IMR-90 (cell line): ENCODE measurements around the gene PPP2R2D. TPM values are rescaled to one million over a fixed set of nuclear protein-coding genes. Genes with fewer than 3 reads are reported as not detected.

ENCODE experiments used
- ATAC-seq: fragments of 200-7000 bp; cut with Tn5 transposase; 2 replicates; pipeline ENCODE4 v1.9.1; 2020; ENCODE audit warnings: low read depth, mild to moderate bottlenecking, moderate library complexity
- BruUV-seq: library from RNA; stranded (reverse); fragments of 400-500 nt; replicated peaks from 2 replicates; lab custom pipeline; 2021; lab: Mats Ljungman, UMichigan
- CTCF ChIA-PET: fragments of 300-600 bp; formaldehyde crosslinking; extraction: SDS; loops from one replicate; lab custom pipeline; 2021; ENCODE audit warnings: antibody characterized with exemption; lab: Yijun Ruan, JAX
- POLR2A ChIA-PET: fragments of 300-600 bp; sonication (Branson Sonifier 250); formaldehyde crosslinking; loops from one replicate; lab custom pipeline; 2022; ENCODE audit warnings: antibody characterized with exemption; ENCODE audit not compliant: unreplicated experiment; lab: Charles Lee
- DNase-seq: peaks from one replicate; pipeline ENCODE4 v3.0.0; 2013
- H2AFZ ChIP-seq: replicated peaks from 2 replicates; pipeline ENCODE3; 2013; ENCODE audit warnings: low read length, mild to moderate bottlenecking; ENCODE audit not compliant: poor library complexity
- H2AK5ac ChIP-seq: 2 replicates; pipeline ENCODE4 v1.6.1; 2013; ENCODE audit warnings: low read depth, low read length, inconsistent platforms
- H2AK9ac ChIP-seq: replicated peaks from 2 replicates; pipeline ENCODE3; 2013; ENCODE audit warnings: mild to moderate bottlenecking, low read depth, low read length, moderate library complexity; ENCODE audit not compliant: poor library complexity
- H2BK120ac ChIP-seq: 2 replicates; pipeline ENCODE4 v1.6.1; 2013; ENCODE audit warnings: low read depth, low read length, inconsistent platforms
- H2BK15ac ChIP-seq: 3 replicates; pipeline ENCODE4 v1.6.1; 2013; ENCODE audit warnings: low read depth, low read length, inconsistent platforms
- H2BK20ac ChIP-seq: 2 replicates; pipeline ENCODE4 v1.6.1; 2013; ENCODE audit warnings: low read depth, mild to moderate bottlenecking, inconsistent platforms, low read length, moderate library complexity
- H2BK5ac ChIP-seq: 2 replicates; pipeline ENCODE4 v1.6.1; 2013; ENCODE audit warnings: mild to moderate bottlenecking, low read depth, low read length, inconsistent platforms; ENCODE audit not compliant: poor library complexity, severe bottlenecking
- H3K14ac ChIP-seq: replicated peaks from 2 replicates; pipeline ENCODE4 v1.6.1; 2013; ENCODE audit warnings: low read depth, low read length, inconsistent platforms
- H3K18ac ChIP-seq: 2 replicates; pipeline ENCODE4 v1.6.1; 2013; ENCODE audit warnings: low read depth, low read length, control low read depth
- H3K23ac ChIP-seq: 2 replicates; pipeline ENCODE4 v1.6.1; 2013; ENCODE audit warnings: low read depth, low read length, inconsistent platforms
- H3K27ac ChIP-seq: 2 replicates; pipeline ENCODE4 v1.5.1; 2013; ENCODE audit warnings: mild to moderate bottlenecking, control low read depth, low read length; ENCODE audit not compliant: insufficient read depth
- H3K27me3 ChIP-seq: 2 replicates; pipeline ENCODE4 v1.6.1; 2013; ENCODE audit warnings: low read length; ENCODE audit not compliant: control insufficient read depth, insufficient read depth
- H3K36me3 ChIP-seq: 2 replicates; pipeline ENCODE4 v1.6.1; 2013; ENCODE audit warnings: low read length, mixed read lengths; ENCODE audit not compliant: control insufficient read depth, insufficient read depth
- H3K4ac ChIP-seq: 2 replicates; pipeline ENCODE4 v1.6.1; 2013; ENCODE audit warnings: low read depth, low read length, inconsistent platforms
- H3K4me1 ChIP-seq: 2 replicates; pipeline ENCODE4 v1.6.1; 2013; ENCODE audit warnings: low read length, mixed read lengths; ENCODE audit not compliant: control insufficient read depth, insufficient read depth
- H3K4me2 ChIP-seq: 2 replicates; pipeline ENCODE4 v1.6.1; 2013; ENCODE audit warnings: low read depth, mild to moderate bottlenecking, control low read depth, low read length, moderate library complexity
- H3K4me3 ChIP-seq: 2 replicates; pipeline ENCODE4 v1.5.1; 2013; ENCODE audit warnings: low read depth, mild to moderate bottlenecking, control low read depth, low read length, moderate library complexity; ENCODE audit not compliant: insufficient read depth
- H3K56ac ChIP-seq: 2 replicates; pipeline ENCODE4 v1.6.1; 2013; ENCODE audit warnings: low read length, inconsistent platforms; ENCODE audit not compliant: insufficient read depth; ENCODE audit errors: extremely low read depth
- H3K79me1 ChIP-seq, 2 experiments: 2 replicates each; pipeline ENCODE4 v1.6.1; 2013; ENCODE audit warnings: low read length in 2 of 2, inconsistent platforms in 1 of 2, low read depth in 1 of 2
- H3K9ac ChIP-seq: 2 replicates; pipeline ENCODE4 v1.6.1; 2013; ENCODE audit warnings: low read depth, low read length, control low read depth
- H3K9me1 ChIP-seq: 2 replicates; pipeline ENCODE4 v1.6.1; 2013; ENCODE audit warnings: low read length, inconsistent platforms; ENCODE audit not compliant: insufficient read depth
- H3K9me3 ChIP-seq: 2 replicates; pipeline ENCODE4 v1.6.1; 2013; ENCODE audit warnings: low read length; ENCODE audit not compliant: control insufficient read depth, insufficient read depth
- H4K20me1 ChIP-seq: 2 replicates; pipeline ENCODE4 v1.6.1; 2013; ENCODE audit warnings: low read length, inconsistent platforms; ENCODE audit not compliant: insufficient read depth
- H4K5ac ChIP-seq: 2 replicates; pipeline ENCODE4 v1.6.1; 2013; ENCODE audit warnings: mild to moderate bottlenecking, low read depth, low read length, control low read depth
- H4K8ac ChIP-seq, 2 experiments: 2 replicates each; pipeline ENCODE4 v1.6.1; 2013; ENCODE audit warnings: low read depth in 2 of 2, low read length in 2 of 2, control low read depth in 1 of 2, inconsistent platforms in 1 of 2
- H4K91ac ChIP-seq: 2 replicates; pipeline ENCODE4 v1.6.1; 2013; ENCODE audit warnings: low read depth, low read length, inconsistent platforms; ENCODE audit not compliant: insufficient read depth
- BHLHE40 ChIP-seq: fragments of 150-350 bp; IDR thresholded peaks from 2 replicates; pipeline ENCODE4 v1.6.1; 2016; ENCODE audit warnings: mild to moderate bottlenecking, low read depth, low read length
- CTCF ChIP-seq: conservative IDR thresholded peaks from 2 replicates; pipeline ENCODE4 v1.5.1; 2012; ENCODE audit warnings: mild to moderate bottlenecking, low read depth, low read length, improper control_type of control experiment
- ELK1 ChIP-seq: fragments of 150-350 bp; IDR thresholded peaks from 2 replicates; pipeline ENCODE4 v1.6.1; 2016; ENCODE audit warnings: low read depth, mild to moderate bottlenecking, low read length, moderate library complexity, borderline replicate concordance
- FOS ChIP-seq: fragments of 150-350 bp; IDR thresholded peaks from 2 replicates; pipeline ENCODE4 v1.6.1; 2016; ENCODE audit warnings: low read depth, low read length
- MAFK ChIP-seq: IDR thresholded peaks from 2 replicates; pipeline ENCODE4 v1.6.1; 2012; ENCODE audit warnings: low read depth, low read length, improper control_type of control experiment
- MAZ ChIP-seq: IDR thresholded peaks from 2 replicates; pipeline ENCODE4 v1.6.1; 2012; ENCODE audit warnings: low read depth, mild to moderate bottlenecking, low read length, improper control_type of control experiment, moderate library complexity, borderline replicate concordance
- NFE2L2 ChIP-seq: fragments of 150-350 bp; IDR thresholded peaks from 2 replicates; pipeline ENCODE4 v1.6.1; 2016; ENCODE audit warnings: low read depth, mild to moderate bottlenecking, low read length
- POLR2A ChIP-seq: IDR thresholded peaks from 2 replicates; pipeline ENCODE4 v1.6.1; 2012; ENCODE audit warnings: mild to moderate bottlenecking, low read depth, low read length
- RCOR1 ChIP-seq: IDR thresholded peaks from 2 replicates; pipeline ENCODE4 v1.6.1; 2012; ENCODE audit warnings: mild to moderate bottlenecking, low read length, improper control_type of control experiment; ENCODE audit not compliant: insufficient replicate concordance
- SMC3 ChIP-seq: fragments of 150-350 bp; IDR thresholded peaks from 2 replicates; pipeline ENCODE4 v1.6.1; 2016; ENCODE audit warnings: low read depth, mild to moderate bottlenecking, antibody characterized with exemption, low read length, moderate library complexity
- USF2 ChIP-seq: fragments of 150-350 bp; IDR thresholded peaks from 2 replicates; pipeline ENCODE4 v1.6.1; 2017; ENCODE audit warnings: mild to moderate bottlenecking, antibody characterized with exemption, low read length, low read depth
- WGBS, 2 experiments: methylation state at CpG; one replicate each; pipeline versions ENCODE4 v1.1.5 to v1.1.7; 2013; ENCODE audit warnings: missing lambda C conversion rate in 2 of 2; ENCODE audit not compliant: insufficient read length in 1 of 2; ENCODE audit errors: extremely low coverage in 2 of 2; 5-methylcytosine and 5-hydroxymethylcytosine counted together
- dilution Hi-C: fragments of 300-500 bp; cut with HindIII; formaldehyde crosslinking; loops from one replicate; pipeline ENCODE4 v1.14.3; 2018; ENCODE audit warnings: low sequenced_read_pairs; ENCODE audit not compliant: unreplicated experiment
- in situ Hi-C: fragments of 300-500 bp; cut with MboI; formaldehyde crosslinking; loops from 3 replicates; pipeline ENCODE4 v1.14.3; 2019; ENCODE audit warnings: low sequenced_read_pairs, inconsistent platforms, mixed read lengths
- intact Hi-C: fragments of 100-400 bp; cut with micrococcal nuclease; formaldehyde crosslinking; loops from 2 replicates; pipeline ENCODE4 v1.10.0; 2022
- polyA plus RNA-seq, 3 experiments: library from polyadenylated mRNA; depleted of rRNA; stranded (reverse); fragments of >200 nt; gene quantifications; 2 replicates each; pipeline ENCODE4 v1.2.3, GENCODE V29; 2012; ENCODE audit warnings: low replicate concordance in 1 of 3
- total RNA-seq: library from RNA; depleted of rRNA; stranded (reverse); fragments of >200 nt; gene quantifications from 2 replicates; pipeline ENCODE4 v1.2.3, GENCODE V29; 2012

Gene PPP2R2D
- total and polyA plus RNA-seq, 2 of the 4 experiments (the other 2 are of a cell fraction), result 22.8 to 23.8 TPM

GRCh38 chr10:131979821-131980270 lies 79.0 kb downstream of the PPP2R2D start:
- ChIA-PET CTCF (interaction anchor here (2.3 kb wide), 1 partner anchor 43 kb away, joined by 11 read pairs; no protein-coding TSS in a partner anchor), POLR2A (no interaction called here)
- peak overlapping the region; percentile 76 for H3K4ac ChIP-seq
- ATAC-seq (peak; percentile 1), DNase-seq (peak; percentile 40)
- H2AFZ ChIP-seq, result peak overlapping the region; percentile 16
- in situ Hi-C loops, result no loop called here
- peak overlapping the region; percentile 61 for H2BK5ac ChIP-seq
- H3K56ac ChIP-seq, result no peak overlapping the region
- no peak overlapping the region for H2BK20ac ChIP-seq
- H2BK15ac ChIP-seq, result no peak overlapping the region
- TF ChIP-seq MAFK (no peak), FOS (0 out of 2 replicates have a peak, but pooled peaks have one; percentile 11), POLR2A (no peak), ELK1 (no peak), USF2 (no peak), RCOR1 (no peak), BHLHE40 (no peak), SMC3 (no peak), CTCF (no peak), NFE2L2 (peak; percentile 82), MAZ (0 out of 2 replicates have a peak, but pooled peaks have one; percentile 28)
- peaks cover 30% of the 10 kb centered on the region for H3K36me3 ChIP-seq
- H2BK120ac ChIP-seq, result 0 out of 2 replicates have a peak overlapping the region, but pooled peaks have one; percentile 7
- dilution Hi-C loops, result no loop called here
- H2AK5ac ChIP-seq, result no peak overlapping the region
- H3K4me3 ChIP-seq, result peak overlapping the region; percentile 92
- peak overlapping the region; percentile 76 for H3K27ac ChIP-seq
- peak overlapping the region; percentile 60; the same call in 1 of the 2 replicates for H4K5ac ChIP-seq
- peaks cover 61% of the 10 kb centered on the region for H4K20me1 ChIP-seq
- peaks cover 0 to 66% of the 10 kb centered on the region in 2 experiments; a peak in 2 of 4 replicates for H3K79me1 ChIP-seq
- no peak overlapping the region for H4K91ac ChIP-seq
- WGBS, 2 experiments, result 0% methylated on average over 1 of the region's 30 CpGs; no CpG with 5 or more reads in 1 of the 2 experiments
- H3K14ac ChIP-seq, result 0 out of 2 replicates have a peak overlapping the region, but pooled peaks have one; percentile 51
- no peak overlapping the region for H3K18ac ChIP-seq
- H3K9me3 ChIP-seq, result no peaks in the 10 kb centered on the region
- H3K23ac ChIP-seq, result peak overlapping the region; percentile 33
- H3K4me1 ChIP-seq, result peaks cover 22% of the 10 kb centered on the region
- H3K4me2 ChIP-seq, result peak overlapping the region; percentile 87
- intact Hi-C loops, result loop anchor here (5.0 kb wide), 2 partner anchors 78 to 87 kb away; partner anchors contain the start of genes JAKMIP3 and PPP2R2D
- H3K27me3 ChIP-seq, result no peaks in the 10 kb centered on the region
- peak overlapping the region; percentile 91 for H3K9ac ChIP-seq
- BruUV-seq, result no TSS peak
- no peak overlapping the region; a peak in 1 of 4 replicates for H4K8ac ChIP-seq
- peaks cover 21% of the 10 kb centered on the region for H3K9me1 ChIP-seq
- peak overlapping the region; percentile 29 for H2AK9ac ChIP-seq
